GM13976 (cell line): Measurements from ENCODE around the gene LBX1.

ENCODE experiments used
- DNase-seq: peaks from one replicate; pipeline ENCODE4 v3.0.0; 2012; ENCODE audit warnings: low spot score
- in situ Hi-C: fragments of 300-500 bp; cut with MboI; formaldehyde crosslinking; loops from one replicate; pipeline ENCODE4 v1.12.0; 2022; ENCODE audit warnings: low sequenced_read_pairs, mixed read lengths, inconsistent platforms; ENCODE audit not compliant: unreplicated experiment
- TF ChIP-seq, protein P1 (sequence below): IDR thresholded peaks from 2 replicates; pipeline ENCODE4 v1.5.1; 2012; ENCODE audit warnings: borderline replicate concordance, mild to moderate bottlenecking; ENCODE audit not compliant: insufficient read depth; ENCODE audit errors: extremely low read depth, missing control alignments, control extremely low read depth

Gene LBX1

DNA sequence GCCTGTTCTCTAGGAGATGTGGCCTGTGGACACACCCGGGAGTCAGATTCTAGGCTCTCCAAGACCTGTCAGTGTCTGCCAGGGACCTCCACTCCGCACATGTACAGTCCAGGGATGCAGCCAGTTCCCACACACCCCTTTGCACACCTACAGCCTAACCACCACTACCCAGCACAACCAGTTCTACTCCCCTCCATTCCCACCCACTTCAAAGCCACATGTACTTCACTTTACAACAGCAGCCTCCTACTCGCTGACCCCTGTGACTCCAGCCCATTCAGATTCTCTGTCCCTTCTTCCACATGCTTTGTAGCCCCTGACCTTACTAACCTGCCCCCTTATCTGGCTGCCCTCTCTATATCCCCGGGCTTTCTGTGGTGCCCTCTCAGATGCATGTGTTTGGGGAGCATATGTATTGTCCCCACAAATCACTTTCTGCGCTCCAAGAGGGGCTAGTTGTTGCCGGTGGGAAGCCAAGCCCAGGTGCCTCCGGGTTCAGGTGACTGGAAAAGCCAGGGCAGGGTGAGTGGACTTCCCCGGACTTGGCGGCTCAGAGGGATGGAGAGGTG lies 7.2 kb downstream of the LBX1 start:
- DNase-seq, result no peak
- in situ Hi-C loops, result loop anchor here (25.0 kb wide), 1 partner anchor 340 kb away; no protein-coding TSS in a partner anchor
- TF ChIP-seq, protein P1, sequence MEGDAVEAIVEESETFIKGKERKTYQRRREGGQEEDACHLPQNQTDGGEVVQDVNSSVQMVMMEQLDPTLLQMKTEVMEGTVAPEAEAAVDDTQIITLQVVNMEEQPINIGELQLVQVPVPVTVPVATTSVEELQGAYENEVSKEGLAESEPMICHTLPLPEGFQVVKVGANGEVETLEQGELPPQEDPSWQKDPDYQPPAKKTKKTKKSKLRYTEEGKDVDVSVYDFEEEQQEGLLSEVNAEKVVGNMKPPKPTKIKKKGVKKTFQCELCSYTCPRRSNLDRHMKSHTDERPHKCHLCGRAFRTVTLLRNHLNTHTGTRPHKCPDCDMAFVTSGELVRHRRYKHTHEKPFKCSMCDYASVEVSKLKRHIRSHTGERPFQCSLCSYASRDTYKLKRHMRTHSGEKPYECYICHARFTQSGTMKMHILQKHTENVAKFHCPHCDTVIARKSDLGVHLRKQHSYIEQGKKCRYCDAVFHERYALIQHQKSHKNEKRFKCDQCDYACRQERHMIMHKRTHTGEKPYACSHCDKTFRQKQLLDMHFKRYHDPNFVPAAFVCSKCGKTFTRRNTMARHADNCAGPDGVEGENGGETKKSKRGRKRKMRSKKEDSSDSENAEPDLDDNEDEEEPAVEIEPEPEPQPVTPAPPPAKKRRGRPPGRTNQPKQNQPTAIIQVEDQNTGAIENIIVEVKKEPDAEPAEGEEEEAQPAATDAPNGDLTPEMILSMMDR, result no peak

- in situ Hi-C loops, result loop anchor here (25.0 kb wide), 1 partner anchor 341 kb away; no protein-coding TSS in a partner anchor
- TF ChIP-seq, protein P1, result no peak
- no peak for DNase-seq
Measured at GRCh38 chr10:101221549-101221948, 7.7 kb downstream of the LBX1 start.

- in situ Hi-C loops, result loop anchor here (25.0 kb wide), 1 partner anchor 342 kb away; no protein-coding TSS in a partner anchor
- TF ChIP-seq, protein P1, result no peak
- no peak for DNase-seq
Measured at GRCh38 chr10:101219946-101220451, 9.3 kb downstream of the LBX1 start.

GRCh38 chr10:101219139-101219945 lies 9.9 kb downstream of the LBX1 start:
- no peak for DNase-seq

GRCh38 chr10:101218351-101219138 lies 10.7 kb downstream of the LBX1 start:
- in situ Hi-C loops, result loop anchor here (25.0 kb wide), 1 partner anchor 344 kb away; no protein-coding TSS in a partner anchor
- DNase-seq, result no peak
- TF ChIP-seq, protein P1, result no peak

More at GRCh38 chr10:101219139-101219945, 9.9 kb downstream of the LBX1 start:
- TF ChIP-seq, protein P1, result no peak
- in situ Hi-C loops, result loop anchor here (25.0 kb wide), 1 partner anchor 343 kb away; no protein-coding TSS in a partner anchor
